ENCODE results near the gene ANKRD39.

Gene ANKRD39

GRCh38 chr2:96880891-96881273, 23.1 kb upstream of the ANKRD39 start:
- TF ChIP-seq TAF1 (IDR thresholded peaks at IDR 0.05; ENCODE audit: low read depth), result no peak
- TF ChIP-seq REST (IDR thresholded peaks at IDR 0.05; ENCODE audit: low read depth), result no peak
- no peak for TF ChIP-seq RAD21 (IDR thresholded peaks at IDR 0.05; ENCODE audit: low read depth)

GRCh38 chr2:96879545-96880040, 21.8 kb upstream of the ANKRD39 start:
- TF ChIP-seq TAF1 (IDR thresholded peaks at IDR 0.05; ENCODE audit: low read depth) (no peak), USF1 (IDR thresholded peaks at IDR 0.05) (no peak), RAD21 (IDR thresholded peaks at IDR 0.05; ENCODE audit: low read depth) (no peak), TEAD4 (IDR thresholded peaks at IDR 0.05) (no peak), YY1 (IDR thresholded peaks at IDR 0.05; ENCODE audit: low read depth) (no peak), EGR1 (IDR thresholded peaks at IDR 0.05) (no peak), CEBPB (IDR thresholded peaks at IDR 0.05) (no peak), EP300 (IDR thresholded peaks at IDR 0.05; ENCODE audit: borderline replicate concordance) (no peak), ZBTB7A (IDR thresholded peaks at IDR 0.05; ENCODE audit: low read depth) (no peak)

- TF ChIP-seq MAX (IDR thresholded peaks at IDR 0.05) (no peak), USF1 (IDR thresholded peaks at IDR 0.05) (no peak), RAD21 (IDR thresholded peaks at IDR 0.05; ENCODE audit: low read depth) (no peak), EP300 (IDR thresholded peaks at IDR 0.05; ENCODE audit: borderline replicate concordance) (no peak)
These were observed 21.2 kb upstream of the ANKRD39 start for GRCh38 chr2:96878796-96879544.

GRCh38 chr2:96878171-96878570, 20.4 kb upstream of the ANKRD39 start:
- no peak for TF ChIP-seq EP300 (IDR thresholded peaks at IDR 0.05; ENCODE audit: borderline replicate concordance)
- TF ChIP-seq NFIC (IDR thresholded peaks at IDR 0.05), result no peak
- TF ChIP-seq CEBPB (IDR thresholded peaks at IDR 0.05), result no peak
- TF ChIP-seq USF1 (IDR thresholded peaks at IDR 0.05), result no peak
- no peak for TF ChIP-seq RAD21 (IDR thresholded peaks at IDR 0.05; ENCODE audit: low read depth)
- no peak for TF ChIP-seq TEAD4 (IDR thresholded peaks at IDR 0.05)
- no peak for TF ChIP-seq FOXM1 (IDR thresholded peaks at IDR 0.05; ENCODE audit: borderline replicate concordance, low read depth)
- no peak for TF ChIP-seq ZBTB7A (IDR thresholded peaks at IDR 0.05; ENCODE audit: low read depth)
- no peak for TF ChIP-seq EGR1 (IDR thresholded peaks at IDR 0.05)
- TF ChIP-seq REST (IDR thresholded peaks at IDR 0.05; ENCODE audit: low read depth), result no peak
- no peak for TF ChIP-seq MAX (IDR thresholded peaks at IDR 0.05)
- TF ChIP-seq CREB1 (IDR thresholded peaks at IDR 0.05; ENCODE audit: low read depth), result no peak
- TF ChIP-seq TCF12 (IDR thresholded peaks at IDR 0.05; ENCODE audit: low read depth), result no peak
- TF ChIP-seq YY1 (IDR thresholded peaks at IDR 0.05; ENCODE audit: low read depth), result no peak
- no peak for TF ChIP-seq TAF1 (IDR thresholded peaks at IDR 0.05; ENCODE audit: low read depth)

- no peak for TF ChIP-seq ZBTB7A (IDR thresholded peaks at IDR 0.05; ENCODE audit: low read depth)
- no peak for TF ChIP-seq NFIC (IDR thresholded peaks at IDR 0.05)
- TF ChIP-seq CEBPB (IDR thresholded peaks at IDR 0.05), result no peak
- TF ChIP-seq FOXM1 (IDR thresholded peaks at IDR 0.05; ENCODE audit: borderline replicate concordance, low read depth), result no peak
- TF ChIP-seq MAX (IDR thresholded peaks at IDR 0.05), result no peak
- no peak for TF ChIP-seq EGR1 (IDR thresholded peaks at IDR 0.05)
- TF ChIP-seq YY1 (IDR thresholded peaks at IDR 0.05; ENCODE audit: low read depth), result no peak
- TF ChIP-seq TCF12 (IDR thresholded peaks at IDR 0.05; ENCODE audit: low read depth), result no peak
- no peak for TF ChIP-seq TAF1 (IDR thresholded peaks at IDR 0.05; ENCODE audit: low read depth)
- no peak for TF ChIP-seq CREB1 (IDR thresholded peaks at IDR 0.05; ENCODE audit: low read depth)
- no peak for TF ChIP-seq EP300 (IDR thresholded peaks at IDR 0.05; ENCODE audit: borderline replicate concordance)
- TF ChIP-seq REST (IDR thresholded peaks at IDR 0.05; ENCODE audit: low read depth), result no peak
- no peak for TF ChIP-seq TEAD4 (IDR thresholded peaks at IDR 0.05)
- no peak for TF ChIP-seq RAD21 (IDR thresholded peaks at IDR 0.05; ENCODE audit: low read depth)
- TF ChIP-seq USF1 (IDR thresholded peaks at IDR 0.05), result no peak
These were observed 19.8 kb upstream of the ANKRD39 start for GRCh38 chr2:96877631-96878092.
